GM12865 (cell line): ENCODE measurements around the gene MRPL45.

Experiments
- DNase-seq: peaks from one replicate; pipeline ENCODE4 v3.0.0; 2010; ENCODE audit warnings: low read depth
- H3K4me3 ChIP-seq: 2 replicates; pipeline ENCODE4 v1.5.1; 2011; ENCODE audit warnings: mild to moderate bottlenecking, low read depth, low read length, control low read depth
- TF ChIP-seq, protein P1 (sequence below): IDR thresholded peaks from 2 replicates; pipeline ENCODE4 v1.5.1; 2011; ENCODE audit warnings: low read length, control low read depth, low read depth, inconsistent platforms; ENCODE audit not compliant: insufficient read depth; ENCODE audit errors: missing control alignments

The MRPL45 gene

DNA sequence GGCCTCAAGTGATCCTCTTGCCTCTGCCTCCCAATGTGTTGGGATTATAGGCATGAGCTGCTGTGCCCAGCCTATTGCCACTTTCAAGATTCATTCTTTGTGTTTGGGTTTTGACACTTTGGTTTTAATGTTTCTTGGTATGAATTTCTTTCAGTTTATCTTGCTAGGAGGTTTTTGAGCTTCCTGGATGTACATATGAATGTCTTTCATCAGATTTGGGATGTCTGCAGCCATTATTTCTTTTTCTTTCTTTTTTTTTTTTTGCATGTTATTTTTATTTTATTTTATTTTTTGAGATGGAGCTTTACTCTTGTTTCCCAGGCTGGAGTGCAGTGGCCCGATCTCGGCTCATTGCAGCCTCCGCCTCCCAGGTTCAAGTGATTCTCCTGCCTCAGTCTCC is 18.5 kb downstream of the MRPL45 start:
- TF ChIP-seq, protein P1, sequence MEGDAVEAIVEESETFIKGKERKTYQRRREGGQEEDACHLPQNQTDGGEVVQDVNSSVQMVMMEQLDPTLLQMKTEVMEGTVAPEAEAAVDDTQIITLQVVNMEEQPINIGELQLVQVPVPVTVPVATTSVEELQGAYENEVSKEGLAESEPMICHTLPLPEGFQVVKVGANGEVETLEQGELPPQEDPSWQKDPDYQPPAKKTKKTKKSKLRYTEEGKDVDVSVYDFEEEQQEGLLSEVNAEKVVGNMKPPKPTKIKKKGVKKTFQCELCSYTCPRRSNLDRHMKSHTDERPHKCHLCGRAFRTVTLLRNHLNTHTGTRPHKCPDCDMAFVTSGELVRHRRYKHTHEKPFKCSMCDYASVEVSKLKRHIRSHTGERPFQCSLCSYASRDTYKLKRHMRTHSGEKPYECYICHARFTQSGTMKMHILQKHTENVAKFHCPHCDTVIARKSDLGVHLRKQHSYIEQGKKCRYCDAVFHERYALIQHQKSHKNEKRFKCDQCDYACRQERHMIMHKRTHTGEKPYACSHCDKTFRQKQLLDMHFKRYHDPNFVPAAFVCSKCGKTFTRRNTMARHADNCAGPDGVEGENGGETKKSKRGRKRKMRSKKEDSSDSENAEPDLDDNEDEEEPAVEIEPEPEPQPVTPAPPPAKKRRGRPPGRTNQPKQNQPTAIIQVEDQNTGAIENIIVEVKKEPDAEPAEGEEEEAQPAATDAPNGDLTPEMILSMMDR: no peak
- no peak overlapping the region for H3K4me3 ChIP-seq
- no peak for DNase-seq

DNA sequence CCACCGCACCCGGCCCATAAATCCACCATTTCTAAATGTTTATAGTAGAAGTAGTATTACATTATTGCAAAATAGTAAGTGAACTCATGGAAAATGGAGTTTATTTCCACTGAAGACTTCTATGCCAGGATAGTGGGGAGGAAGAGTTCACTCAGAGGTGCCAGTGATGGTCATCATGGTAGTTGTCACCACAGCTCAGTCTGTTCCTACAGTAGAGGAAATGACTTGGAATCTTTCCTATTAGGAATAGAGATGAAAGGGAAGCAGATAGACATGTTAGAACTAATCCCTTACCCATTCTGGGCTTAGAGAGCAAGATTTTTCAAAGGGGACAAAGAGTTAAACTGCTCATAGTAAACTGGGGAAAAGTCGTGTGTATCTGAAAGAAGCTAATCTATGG is 20.1 kb downstream of the MRPL45 start:
- TF ChIP-seq, protein P1: no peak
- H3K4me3 ChIP-seq: no peak overlapping the region
- no peak for DNase-seq

DNA sequence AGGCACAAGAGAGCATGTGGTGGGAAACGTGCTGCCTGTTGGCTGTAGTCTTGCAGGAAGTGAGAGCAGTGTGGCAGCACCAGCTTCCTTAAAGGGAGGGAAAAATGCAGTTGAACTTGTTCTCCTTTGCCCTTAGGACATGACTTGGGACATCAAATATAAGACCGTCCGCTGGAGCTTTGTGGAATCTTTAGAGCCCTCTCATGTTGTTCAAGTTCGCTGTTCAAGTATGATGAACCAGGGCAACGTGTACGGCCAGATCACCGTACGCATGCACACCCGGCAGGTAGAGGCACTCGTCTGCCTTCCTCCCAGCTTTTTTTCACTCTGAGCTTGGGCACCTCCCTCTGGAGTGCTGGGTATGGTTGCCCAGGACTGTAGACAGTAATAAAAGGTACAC is 23.5 kb downstream of the MRPL45 start:
- no peak for DNase-seq
- H3K4me3 ChIP-seq: no peak overlapping the region
- TF ChIP-seq, protein P1: no peak

DNA sequence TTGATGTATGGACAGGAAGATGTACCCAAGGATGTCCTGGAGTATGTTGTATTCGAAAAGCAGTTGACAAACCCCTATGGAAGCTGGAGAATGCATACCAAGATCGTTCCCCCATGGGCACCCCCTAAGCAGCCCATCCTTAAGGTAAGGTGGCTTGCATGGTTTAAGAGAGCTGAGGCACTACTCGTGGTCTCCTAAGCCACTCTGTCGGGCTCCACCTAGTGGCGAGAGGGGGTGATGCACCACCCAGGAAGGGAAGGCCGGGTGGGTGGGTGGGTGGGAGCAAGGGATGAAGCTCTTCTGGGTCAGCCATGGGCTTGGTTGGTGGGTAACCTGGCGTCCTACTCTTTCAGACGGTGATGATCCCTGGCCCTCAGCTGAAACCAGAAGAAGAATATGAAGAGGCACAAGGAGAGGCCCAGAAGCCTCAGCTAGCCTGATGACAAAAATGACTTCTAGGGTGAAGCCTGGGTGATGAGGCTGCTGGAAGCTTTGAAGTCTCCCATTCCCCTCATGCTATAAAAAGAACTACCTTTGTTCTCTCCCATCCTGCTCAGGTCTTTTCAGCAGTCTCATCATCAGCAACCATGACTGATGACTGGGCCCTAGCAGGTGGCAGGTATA is 25.3 kb downstream of the MRPL45 start:
- DNase-seq: peak; percentile 66
- TF ChIP-seq, protein P1: peak; percentile 79
- no peak overlapping the region for H3K4me3 ChIP-seq

DNA sequence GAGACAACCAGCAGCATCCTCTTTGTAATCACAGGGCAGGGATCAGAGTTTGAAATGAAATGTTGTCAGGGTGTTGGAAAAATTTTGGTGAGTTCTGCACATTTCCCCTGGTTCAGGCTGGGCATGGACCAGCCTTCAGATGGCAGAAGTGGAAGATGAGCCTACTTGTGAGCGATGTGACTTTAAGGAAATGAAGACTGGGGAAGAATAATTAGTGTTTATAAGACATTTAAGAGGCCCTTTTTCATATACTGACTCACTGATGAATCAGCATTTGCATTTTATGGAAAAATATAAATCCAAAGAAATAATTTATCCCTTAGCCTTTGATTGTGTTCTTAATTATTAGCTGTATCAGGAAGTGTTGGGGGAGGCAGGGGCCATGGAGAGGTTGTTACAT is 25.9 kb downstream of the MRPL45 start:
- H3K4me3 ChIP-seq: no peak overlapping the region
- TF ChIP-seq, protein P1: no peak
- no peak for DNase-seq

DNA sequence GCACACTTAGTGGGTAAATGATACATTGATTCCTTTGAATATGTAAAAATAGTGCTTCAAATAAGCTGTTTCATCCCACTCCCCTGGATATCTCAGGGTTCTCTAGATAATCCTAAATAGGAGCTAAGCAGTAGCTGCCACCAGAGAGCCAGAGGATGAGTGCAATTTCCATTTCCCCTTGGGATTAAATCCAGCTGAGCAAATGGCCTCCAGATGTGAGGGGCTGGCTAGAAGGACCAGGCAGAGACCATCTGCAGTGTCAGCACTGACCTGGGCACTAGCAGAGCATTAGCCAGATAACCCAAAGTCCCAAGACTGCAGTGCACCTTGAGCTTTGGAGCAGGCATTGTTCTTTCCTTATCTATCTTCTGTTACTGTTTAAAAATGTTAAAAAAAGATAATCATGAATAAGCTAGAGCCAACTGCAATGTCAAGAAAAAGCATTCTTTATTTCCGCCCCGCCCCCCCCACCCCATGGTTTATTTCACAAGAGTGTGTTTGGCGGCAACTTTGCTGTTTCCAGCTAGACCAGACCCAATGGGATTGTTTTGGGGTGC is 27.3 kb downstream of the MRPL45 start:
- TF ChIP-seq, protein P1: no peak
- H3K4me3 ChIP-seq: no peak overlapping the region
- DNase-seq: no peak

DNA sequence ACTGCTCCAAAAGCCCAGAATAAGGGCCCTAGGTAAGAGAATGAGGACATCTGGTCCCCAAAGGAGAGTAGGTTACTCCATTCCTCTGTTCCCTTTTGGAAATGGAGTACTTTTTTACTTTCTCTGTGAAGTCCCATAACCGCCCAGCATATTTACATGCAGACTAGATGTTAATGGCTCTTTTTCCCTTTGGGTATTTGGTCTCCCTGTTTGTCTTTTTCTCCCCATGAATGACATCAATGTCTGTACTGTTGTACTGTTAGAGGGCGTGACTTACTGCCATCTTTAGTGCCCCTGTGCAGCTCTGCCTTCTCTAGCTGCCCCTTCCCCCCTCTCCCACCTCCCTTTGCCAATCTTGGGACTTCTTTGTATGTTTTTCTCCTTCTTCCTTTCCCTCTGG is 27.8 kb downstream of the MRPL45 start:
- no peak for DNase-seq
- no peak overlapping the region for H3K4me3 ChIP-seq
- TF ChIP-seq, protein P1: no peak
